Stimulated activated CD8-positive, alpha-beta memory T cell treated with anti-CD3 and anti-CD28 coated beads, Interleukin-4, amount 100 ng/mL, for 1 hour (primary cell): ENCODE data around the gene MIDN.
A peak's percentile ranks its signal among the peaks of the same experiment; 100 is the strongest.

Source experiments
- DNase-seq, 2 donors: peaks; one replicate each; pipeline ENCODE4 v3.0.0-alpha.2; 2020; ENCODE audit warnings: low read depth in 2 of 2, low spot score in 1 of 2

Gene MIDN

DNA sequence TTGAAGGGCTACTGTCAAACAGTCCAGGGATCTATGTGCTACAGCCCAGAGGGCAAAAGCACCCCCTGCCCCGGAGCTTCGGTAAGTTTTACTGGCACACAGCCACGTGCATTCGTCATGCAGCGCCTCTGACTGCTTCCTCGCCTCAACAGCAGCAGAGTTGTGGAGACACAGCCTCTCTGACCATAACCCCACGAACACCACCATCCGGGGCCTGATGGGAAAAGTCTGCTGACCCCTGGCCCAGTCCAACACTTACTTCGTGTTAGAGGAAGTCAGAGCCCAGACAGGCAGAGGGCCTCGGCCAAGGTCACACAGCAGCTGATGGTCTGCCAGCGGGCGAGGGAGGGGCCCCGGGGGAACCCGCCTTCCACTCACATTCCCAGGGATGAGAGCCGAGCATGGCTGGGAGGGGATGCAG, 15.7 kb upstream of the MIDN start:
- no peak for DNase-seq

DNA sequence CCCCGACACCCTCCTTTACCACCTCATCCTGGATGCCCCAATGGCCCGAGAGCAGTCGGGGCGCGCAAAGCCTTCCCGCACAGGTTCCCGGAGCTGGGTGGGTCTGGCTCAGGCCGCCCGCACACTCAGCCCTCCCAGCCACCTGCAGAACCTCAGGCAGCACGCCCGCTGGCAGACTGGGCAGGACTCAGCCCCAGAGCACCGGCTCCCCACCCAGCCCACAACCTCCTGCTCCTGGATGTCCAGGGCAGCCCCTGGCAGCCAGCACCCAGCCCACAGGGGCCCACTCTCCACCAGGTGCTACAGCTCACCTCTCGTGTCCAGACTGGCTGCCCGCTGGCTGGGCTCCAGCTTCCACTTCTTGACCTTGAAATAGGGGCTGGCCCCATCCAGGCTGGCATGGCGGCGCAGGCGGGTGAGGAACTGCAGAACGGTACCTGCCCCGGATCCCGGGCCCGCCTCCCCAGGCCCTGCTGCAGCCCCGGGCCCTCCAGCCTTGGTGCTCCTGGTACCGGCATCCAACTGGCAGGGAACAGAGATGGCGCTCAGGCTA, 15.2 kb upstream of the MIDN start:
- DNase-seq: no peak

DNA sequence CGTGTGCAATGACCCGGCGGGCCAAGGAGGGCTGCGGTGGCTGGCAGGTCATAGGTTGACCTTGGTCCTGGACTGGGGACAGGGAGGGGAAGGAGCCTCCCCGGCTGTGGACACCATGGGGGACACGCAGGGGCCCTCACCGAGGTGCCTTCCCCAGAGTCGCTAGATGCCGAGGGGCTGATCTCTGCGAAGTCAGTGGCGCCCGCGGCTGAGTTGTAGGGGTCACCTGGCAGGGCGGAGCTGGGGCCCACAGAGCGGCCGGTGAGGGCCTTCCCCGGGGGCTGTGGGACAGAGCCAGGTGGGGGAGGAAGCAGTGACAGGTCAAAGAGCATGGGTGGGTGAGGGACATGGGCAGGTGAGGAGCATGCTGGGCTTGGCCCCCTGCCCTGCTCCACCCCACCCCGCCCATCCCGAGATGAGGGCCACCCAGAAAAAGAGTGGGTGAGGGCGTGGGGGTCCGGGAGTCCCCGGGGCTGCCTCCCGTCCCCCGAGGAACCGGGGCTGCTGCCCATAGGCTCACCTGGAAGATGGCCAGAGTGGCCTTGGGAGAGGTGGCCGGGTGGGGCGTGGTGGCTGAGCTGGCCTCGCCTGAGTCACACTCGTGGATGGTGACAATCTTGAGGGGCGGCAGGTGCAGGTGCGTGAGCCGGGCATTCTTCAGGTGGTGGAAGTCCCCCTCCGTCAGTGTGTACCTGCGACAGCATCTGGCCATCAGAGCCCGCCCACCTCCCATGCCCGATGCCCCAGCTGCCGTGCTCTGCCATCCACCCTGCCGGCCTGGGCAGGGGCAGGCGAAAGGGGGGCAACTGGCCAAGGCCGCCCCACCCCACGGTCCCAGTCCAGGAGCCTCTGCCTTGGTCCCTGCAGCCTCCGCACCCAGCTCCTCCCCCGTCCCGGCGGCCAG, 14.1 kb upstream of the MIDN start:
- no peak for DNase-seq

DNA sequence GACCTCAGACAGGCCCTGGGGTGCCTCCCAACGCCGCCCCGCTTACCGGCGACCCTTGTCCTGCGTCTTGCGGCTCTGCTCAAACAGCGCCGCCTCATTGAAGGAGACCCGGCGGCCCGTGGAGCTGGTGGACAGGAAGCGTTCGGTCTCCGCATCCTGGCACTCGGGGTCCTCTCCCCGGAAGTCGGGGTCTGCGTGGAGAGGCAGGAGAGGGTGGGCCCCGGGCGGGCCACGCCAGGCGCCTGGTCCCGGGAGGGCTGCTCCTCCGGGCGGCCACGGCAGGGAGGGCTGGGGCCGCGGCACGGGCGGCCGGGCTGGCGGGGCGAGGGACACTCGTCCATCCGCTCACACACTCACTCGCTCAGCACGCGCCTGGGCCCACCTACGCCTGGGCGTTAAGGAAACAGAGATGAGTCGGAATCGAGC, 13.4 kb upstream of the MIDN start:
- no peak for DNase-seq

DNA sequence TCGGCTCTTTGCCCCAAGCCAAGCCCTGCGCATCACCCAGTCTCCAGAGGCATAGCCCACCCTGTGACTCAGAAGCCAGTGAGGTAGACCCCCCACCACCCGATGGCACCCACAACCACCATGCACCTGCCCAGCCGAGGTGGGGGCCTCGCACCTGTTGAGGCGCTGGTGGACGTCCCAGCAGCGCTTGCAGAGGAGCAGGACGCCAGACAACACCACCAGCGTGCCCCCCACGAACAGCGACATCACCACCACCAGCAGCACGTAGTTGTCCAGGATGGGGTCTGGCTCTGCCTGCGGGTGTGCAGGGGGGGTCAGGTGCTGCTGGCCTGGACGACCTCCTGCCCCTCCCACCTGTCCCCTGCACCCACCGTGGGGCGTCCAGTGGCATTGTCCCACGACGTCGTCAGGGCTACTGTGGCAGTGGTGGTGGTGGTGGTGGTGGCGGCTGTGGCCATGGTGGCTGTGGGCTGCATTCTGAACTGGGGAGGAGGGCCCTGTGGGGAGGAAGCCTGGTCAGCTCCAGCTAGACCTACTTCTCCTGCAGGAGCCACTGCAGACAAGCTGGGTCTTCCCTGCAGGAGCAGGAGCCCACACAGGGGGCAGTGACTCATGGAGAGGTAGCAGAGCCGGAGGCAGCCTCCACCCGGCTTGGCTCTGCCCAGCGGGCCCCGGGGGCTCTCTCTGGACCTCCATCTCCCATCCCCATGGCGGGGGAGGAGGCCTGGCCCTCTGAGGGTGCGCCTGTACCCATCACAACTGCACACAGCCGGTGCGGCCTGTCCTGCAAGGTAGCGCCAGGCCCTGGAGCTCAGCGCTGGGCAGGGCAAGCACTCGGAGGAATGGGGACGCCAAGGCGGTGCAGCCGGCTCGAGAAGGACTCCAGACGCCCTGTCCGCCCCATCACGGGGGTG, 12.5 kb upstream of the MIDN start:
- DNase-seq: no peak

DNA sequence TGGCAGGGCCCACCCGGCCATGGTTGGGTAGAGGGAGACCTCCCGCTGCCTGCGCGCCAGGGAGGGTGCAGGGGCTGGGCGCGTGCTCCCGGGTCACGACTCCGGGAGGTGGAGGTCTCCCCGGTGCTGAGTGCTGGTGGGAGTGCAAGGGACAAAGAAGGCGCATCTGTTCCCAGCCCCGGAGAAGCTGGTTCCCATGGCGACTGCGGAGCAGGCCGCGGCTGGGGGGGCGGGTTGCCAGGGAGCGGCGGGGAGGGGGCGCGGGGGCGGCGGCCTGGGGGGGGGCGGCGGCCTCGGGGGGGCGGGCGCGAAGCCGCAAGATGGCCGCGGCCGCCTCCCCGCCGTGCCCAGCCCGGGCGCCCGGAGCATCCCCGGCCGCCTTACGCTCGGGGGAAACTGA, 11.8 kb upstream of the MIDN start:
- DNase-seq: no peak

DNA sequence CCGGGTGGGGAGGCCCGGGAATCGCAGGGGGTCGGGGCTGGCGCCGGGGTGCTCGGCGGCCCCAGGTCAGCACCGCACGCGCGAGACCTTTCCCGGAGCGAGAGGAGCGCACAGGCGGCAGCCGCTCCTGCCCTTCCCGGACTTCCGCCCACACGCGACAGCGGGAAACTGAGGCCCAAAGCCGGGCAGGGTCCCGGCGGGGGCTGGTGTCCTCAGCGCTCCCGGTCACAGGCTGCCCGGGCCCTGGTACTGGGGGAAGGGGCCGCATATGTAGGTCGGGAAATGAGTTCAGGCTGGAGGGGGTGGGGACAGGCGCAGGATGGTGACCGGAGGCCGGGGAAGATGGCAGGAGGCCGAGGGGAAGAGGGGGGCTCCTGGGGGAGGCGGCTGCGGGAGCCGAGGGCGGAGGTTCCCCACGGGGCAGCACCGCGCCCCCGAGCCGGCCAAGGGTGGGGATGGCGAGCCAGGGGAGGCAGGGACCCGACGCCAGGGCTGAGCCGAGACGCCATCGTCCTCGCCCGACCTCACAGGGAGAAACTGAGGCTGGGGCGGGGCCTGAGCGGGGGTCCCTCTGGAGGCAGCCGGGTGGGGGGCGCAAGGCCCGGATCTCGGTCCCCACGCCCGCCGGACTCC, 11.2 kb upstream of the MIDN start:
- DNase-seq: no peak

DNA sequence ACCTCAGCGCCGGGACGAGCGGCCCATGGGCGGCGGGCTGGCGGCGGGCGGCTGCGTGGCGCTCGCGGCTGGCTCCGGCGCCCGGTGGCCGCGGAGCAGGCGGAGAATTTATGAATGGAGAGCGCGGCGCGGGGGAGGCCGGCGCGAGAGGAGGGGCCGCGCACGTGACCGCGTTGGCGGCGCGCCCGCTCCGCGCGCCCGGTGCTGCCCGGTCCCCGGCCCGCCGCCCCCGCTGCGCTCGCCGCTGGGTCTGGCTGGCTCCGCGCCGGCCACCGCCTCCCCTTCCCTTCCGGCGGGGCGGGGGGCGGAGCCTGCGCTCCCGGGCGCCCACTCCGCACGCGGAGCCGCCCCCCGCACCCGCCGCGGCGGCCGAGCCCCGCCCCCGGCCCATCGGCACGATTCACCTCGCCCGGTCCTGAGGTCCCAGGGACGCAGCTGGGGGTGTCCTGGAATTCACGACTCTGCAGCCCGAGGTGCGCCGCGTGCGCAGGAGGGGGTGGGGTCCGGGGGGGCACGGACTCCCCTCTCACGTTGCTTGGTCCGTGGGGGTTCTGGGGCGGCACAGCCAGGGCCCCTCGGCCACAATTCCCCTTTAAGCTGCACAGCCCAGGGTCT, 10.5 kb upstream of the MIDN start, which contains the start of gene CBARP:
Gene CBARP (minus strand): TSS at position 252 of the 615 bp plus-strand sequence. CDS start 1,905 bp downstream, outside the sequence.
- no peak for DNase-seq

DNA sequence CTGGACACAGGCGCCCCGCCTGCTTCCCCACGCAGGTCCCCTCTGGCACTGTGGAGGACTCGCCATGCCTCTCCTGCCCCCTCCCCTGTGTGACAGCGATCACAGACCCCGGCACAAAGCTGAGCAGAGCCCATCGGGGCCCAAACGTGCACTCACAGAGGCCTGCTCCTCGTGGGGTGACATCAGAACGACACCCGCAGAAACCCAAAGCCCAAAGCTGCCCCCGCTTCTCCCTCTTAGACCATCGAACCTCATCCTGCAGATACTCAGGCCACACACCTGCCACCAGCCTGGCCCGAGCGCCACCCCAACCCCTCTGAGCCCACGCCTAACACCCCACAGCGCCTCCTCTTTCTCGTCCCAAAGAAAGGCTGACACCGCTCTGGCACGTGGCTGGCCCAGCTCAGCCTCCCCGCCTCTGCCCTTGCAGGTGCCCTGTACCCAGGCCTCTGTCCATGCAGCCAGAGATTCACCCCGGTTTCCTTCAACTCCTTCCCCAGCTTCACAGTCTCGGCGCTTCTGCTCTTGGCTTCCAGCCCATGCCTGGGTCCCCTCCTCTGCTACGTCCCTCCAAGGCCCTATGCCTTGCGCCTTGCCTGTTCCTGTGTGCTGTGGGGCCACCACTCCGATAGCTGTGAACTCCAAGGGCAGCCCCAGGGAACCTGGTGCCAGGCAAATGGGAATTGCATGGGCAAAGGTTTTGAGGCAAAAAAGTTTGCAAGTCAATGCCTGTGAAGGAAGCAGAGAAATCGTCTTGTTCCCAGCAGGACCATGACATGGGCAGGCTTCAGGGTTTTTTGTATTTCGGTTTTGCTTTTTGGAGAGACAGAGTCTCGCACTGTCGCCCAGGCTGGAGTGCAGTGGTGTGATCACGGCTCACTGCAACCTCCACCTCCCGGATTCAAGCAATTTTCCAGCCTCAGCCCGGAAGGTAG, 9.7 kb upstream of the MIDN start:
- no peak for DNase-seq

DNA sequence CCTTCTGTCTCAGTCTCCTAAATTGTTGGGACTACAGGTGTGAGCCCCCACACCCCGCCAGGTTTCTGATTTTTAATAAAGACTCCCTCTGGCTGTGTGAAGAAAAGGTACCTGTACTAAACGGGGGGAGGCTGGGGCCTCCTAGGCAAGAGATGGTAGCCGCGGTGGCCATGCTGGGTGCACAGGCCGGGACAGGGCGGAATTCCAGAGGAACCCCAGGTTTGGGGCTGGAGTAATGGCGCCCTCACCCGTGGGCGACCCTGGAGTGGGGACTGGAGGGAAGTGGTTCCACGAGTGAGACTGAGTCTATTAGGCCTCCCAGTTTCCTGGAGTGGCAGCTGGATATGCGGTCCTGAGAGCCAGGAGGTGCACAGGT, 9.0 kb upstream of the MIDN start:
- no peak for DNase-seq

DNA sequence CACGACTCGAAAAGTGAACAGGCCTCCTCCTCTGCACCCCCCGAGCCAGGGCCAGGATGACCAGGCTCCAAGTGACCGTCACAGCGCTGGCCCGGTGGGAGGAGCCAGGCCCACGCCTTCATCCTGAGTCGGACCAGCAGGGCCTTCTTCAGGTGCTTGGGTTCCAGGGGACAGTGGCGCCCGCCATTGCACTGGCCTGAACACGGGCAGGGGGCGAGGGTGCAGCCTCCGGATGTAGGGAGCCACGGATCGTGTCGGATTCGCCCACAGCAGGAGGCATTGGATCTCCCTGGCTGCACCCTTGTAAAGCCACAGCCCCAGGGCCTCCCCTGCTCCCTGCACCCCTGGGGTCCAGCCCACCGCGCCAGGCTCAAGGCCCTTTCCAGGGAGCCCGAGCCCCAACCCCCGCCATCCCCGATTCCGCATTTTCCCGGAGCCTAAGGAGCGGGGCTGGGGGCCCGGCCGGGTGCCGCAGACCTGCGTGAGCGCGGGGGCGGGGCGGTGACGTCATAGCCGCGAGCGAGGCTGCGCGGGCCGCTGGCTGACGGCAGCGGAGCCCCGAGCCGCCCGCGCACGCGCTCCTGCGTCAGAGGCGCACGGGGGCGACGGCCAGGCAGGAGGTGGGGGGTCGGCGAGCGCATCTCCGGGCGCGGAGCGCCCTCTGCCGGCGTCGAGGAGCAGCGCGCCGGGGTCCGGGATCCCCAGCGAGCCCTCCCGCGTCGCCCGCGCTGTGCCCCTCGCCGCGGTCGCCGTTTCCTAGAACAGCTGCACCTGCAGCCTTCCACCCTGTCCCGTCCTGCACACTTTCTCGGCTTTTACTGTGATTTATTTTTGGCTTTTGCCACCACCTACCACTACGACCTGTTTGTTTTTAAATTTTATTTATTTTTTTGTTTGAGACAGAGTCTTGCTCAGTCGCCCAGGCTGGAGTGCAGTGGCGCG, 8.3 kb upstream of the MIDN start:
- peak; percentile 79 to 82 for DNase-seq

DNA sequence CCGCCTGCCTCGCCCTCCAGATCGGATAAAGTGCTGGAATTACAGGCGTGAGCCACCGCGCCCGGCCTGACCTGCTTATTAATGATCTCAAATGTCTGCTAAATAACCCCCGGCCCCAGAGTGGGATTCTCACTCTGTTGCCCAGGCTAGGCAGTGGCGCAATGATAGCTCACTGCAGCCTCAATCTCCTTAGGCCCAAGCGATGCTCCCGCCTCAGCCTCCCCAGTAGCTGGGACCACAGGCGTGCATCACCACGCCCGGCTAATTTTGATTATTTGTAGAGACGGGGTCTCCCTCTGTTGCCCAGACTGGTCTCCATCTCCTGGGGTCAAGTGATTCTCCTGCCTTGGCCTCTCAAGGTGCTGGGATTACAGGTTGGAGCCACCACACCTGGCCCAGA, 7.5 kb upstream of the MIDN start:
- DNase-seq: no peak

DNA sequence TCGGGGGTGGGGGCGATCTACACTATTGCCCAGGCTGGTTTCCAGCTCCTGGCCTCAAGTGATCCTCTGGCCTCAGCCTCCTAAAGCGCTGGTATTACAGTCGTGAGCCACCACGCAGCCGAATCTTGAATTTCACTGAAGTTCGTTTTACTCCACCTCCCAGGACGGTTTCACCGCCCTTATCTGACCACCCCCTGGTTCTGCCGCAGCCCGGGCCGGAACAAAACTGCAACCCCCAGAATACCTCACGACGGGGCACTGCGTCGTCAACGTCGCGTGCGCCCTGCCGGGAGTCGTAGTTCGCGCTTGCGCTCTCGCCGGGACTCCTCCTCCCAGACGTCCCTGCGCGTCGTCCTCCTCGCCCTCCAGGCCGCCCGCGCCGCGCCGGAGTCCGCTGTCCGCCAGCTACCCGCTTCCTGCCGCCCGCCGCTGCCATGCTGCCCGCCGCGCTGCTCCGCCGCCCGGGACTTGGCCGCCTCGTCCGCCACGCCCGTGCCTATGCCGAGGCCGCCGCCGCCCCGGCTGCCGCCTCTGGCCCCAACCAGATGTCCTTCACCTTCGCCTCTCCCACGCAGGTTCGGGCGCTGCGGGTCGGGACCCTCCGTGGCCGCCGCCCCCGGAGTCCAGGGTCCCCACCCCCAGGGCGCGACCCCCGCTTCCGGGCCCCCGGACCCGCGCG, 6.8 kb upstream of the MIDN start, which contains the start of gene ATP5F1D:
Gene ATP5F1D (plus strand): TSS at position 335 of the 679 bp plus-strand sequence. CDS start 100 bp downstream, at position 435.
- peak; percentile 86 to 91 for DNase-seq

DNA sequence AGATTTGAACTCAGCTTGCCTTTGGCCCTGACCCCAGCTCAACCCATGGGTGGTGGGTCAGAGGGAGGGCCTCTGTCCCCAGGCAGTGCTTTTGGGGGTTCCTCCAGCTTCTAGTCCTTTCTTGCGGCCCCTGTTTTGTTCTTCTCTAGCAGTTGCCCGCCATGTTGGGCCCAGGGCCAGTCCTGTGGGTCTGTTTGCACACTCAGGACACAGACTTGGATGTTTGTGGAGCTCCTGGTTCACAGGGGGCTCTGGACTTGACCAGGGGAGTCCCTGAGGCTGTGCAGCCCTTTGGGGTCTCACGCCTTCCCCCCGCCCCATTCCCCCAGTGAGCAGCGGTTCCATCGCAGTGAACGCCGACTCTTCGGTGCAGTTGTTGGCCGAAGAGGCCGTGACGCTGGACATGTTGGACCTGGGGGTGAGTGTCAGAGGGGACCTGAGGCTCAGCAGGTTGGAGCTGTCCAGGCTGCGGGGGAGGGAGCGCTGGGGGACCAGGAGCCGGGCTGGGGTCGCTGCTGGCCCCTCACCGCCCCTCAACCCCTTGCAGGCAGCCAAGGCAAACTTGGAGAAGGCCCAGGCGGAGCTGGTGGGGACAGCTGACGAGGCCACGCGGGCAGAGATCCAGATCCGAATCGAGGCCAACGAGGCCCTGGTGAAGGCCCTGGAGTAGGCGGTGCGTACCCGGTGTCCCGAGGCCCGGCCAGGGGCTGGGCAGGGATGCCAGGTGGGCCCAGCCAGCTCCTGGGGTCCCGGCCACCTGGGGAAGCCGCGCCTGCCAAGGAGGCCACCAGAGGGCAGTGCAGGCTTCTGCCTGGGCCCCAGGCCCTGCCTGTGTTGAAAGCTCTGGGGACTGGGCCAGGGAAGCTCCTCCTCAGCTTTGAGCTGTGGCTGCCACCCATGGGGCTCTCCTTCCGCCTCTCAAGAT, 4.4 kb upstream of the MIDN start:
- peak; percentile 78 for DNase-seq

DNA sequence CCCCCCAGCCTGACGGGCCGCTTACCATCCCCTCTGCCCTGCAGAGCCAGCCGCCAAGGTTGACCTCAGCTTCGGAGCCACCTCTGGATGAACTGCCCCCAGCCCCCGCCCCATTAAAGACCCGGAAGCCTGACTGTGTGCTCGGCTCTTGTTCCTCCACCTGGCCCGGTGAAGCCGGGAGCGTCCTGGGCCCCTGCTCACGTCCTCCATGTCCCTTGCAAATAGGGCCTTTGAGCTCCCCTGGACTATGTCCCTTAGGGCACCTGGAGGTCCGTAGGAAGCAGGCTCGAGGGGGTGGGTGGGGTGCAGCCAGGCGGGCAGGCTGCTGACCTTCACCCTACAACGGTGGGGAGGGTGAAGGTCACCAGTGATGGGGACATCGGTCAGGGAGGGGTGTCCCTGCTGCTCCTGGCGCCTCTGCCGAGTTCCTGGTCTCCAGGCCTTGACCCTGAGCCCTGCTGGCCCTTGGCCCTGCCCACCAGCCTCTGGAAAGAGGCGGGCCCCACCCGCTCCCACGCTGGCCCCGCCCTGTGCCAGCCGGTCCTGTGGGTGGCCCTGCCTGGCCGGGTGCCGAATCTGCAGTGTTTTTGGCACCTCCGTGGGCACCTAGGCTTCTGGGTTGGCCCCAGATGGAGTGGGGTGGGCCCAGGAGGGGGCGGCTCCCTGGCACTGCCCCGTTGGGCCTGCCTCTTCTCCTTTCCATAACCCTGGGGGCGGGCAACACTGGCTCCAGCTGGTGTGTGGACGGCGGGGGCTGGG, 3.5 kb upstream of the MIDN start:
- DNase-seq: no peak
